GM18870 (cell line): ENCODE results near the gene PLEKHG4B.
"Not testable (repeated sequence)": the region's sequence is repeated elsewhere in the genome, so short reads cannot be mapped to it uniquely, and the experiment has no call there.

Source experiments
- ATAC-seq: cut with Tn5 transposase; IDR thresholded peaks from one replicate; pipeline ENCODE4 v1.9.1; 2021; ENCODE audit warnings: moderate library complexity; ENCODE audit not compliant: unreplicated experiment

PLEKHG4B gene, protein sequence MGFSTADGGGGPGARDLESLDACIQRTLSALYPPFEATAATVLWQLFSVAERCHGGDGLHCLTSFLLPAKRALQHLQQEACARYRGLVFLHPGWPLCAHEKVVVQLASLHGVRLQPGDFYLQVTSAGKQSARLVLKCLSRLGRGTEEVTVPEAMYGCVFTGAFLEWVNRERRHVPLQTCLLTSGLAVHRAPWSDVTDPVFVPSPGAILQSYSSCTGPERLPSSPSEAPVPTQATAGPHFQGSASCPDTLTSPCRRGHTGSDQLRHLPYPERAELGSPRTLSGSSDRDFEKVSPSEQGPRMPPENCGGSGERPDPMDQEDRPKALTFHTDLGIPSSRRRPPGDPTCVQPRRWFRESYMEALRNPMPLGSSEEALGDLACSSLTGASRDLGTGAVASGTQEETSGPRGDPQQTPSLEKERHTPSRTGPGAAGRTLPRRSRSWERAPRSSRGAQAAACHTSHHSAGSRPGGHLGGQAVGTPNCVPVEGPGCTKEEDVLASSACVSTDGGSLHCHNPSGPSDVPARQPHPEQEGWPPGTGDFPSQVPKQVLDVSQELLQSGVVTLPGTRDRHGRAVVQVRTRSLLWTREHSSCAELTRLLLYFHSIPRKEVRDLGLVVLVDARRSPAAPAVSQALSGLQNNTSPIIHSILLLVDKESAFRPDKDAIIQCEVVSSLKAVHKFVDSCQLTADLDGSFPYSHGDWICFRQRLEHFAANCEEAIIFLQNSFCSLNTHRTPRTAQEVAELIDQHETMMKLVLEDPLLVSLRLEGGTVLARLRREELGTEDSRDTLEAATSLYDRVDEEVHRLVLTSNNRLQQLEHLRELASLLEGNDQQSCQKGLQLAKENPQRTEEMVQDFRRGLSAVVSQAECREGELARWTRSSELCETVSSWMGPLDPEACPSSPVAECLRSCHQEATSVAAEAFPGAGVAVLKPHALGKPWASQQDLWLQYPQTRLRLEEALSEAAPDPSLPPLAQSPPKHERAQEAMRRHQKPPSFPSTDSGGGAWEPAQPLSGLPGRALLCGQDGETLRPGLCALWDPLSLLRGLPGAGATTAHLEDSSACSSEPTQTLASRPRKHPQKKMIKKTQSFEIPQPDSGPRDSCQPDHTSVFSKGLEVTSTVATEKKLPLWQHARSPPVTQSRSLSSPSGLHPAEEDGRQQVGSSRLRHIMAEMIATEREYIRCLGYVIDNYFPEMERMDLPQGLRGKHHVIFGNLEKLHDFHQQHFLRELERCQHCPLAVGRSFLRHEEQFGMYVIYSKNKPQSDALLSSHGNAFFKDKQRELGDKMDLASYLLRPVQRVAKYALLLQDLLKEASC (N-terminal part only)

DNA sequence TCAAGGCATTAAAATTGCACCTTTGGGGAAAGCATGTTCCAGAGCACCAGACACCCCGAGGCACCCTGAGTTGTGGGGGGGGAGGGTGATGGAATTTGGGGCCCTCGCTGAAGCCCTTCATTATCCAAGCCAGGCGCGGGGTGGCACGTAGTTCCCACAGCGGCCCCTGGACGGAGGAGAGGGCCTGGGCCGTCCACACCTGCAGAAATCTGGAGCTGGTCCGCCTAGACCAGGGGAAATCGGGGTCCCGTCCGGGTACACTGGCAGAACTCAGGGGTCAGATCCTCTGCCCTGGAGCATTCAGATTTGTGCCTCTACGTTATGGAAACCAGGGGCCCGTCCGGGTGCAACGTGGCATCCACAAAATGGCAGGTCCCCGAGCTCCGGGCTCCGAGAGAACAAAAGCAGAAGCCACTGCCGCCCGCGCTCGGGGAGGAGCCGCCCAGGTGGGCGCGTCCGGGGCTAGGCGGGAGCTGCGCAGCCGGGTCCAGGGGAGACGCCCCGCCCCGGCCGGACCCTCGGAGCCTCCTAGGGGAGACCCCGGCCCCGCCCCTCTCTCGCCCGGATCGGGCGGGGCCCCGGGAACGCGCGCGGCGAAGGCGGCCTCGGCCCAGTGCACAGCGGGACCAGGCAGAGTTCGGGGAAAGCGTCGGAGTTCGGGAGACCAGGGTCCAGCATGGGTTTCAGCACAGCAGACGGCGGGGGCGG lies at the start of gene PLEKHG4B:
PLEKHG4B (plus strand) TSS at position 613 of the 708 bp plus-strand sequence; CDS start at position 677, 64 bp downstream.
- no peak for ATAC-seq

DNA sequence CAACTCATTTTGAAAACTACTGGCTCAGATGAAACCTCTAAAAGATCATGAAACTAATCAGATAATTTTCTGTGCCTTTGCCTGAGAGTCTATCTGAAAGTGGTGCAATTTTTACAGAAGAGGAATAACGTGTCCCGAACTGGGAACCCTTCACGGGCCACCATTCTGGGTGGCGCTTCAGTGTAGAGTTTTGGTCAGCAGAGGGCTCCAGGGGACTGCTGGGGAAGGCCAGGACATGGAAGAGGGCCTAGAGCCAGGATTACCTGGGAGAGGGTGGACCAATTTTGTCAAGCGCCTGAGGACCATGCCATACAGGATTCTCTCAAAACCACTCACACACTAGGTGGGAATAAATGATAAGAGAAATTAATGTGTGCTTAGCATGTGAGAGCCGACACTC lies 49.7 kb upstream of the PLEKHG4B start:
- ATAC-seq, result no peak

DNA sequence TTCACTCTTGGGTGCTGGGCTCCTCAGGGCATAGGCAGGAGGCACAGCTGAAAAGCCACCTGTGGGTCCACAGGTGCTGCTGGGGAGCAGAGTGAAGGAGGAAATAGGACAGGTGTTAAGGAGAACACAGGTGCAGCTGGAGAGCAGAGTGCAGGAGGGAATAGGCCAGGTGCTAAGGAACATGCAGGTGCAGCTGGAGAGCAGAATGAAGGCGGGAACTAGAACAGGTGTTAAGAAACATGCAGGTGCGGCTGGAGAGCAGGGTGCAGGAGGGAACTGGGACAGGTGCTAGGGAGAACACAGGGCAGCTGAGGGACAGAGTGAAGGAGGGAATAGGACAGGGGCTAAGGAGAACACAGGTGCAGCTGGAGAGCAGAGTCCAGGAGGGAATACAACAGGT lies 43.8 kb upstream of the PLEKHG4B start:
- ATAC-seq, result no peak

DNA sequence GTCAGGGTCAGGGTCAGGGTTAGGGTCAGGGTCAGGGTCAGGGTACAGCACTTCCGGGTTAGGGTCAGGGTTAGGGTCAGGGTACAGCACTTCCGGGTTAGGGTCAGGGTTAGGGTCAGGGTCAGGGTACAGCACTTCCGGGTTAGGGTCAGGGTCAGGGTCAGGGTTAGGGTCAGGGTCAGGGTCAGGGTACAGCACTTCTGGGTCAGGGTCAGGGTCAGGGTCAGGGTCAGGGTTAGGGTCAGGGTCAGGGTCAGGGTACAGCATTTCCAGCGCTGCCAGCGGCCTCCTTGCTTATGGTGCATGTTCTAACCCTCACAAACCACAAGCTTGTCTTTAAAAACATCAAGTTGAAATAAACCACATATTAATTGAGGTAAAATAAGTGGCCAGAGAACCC lies 42.4 kb upstream of the PLEKHG4B start:
- not testable (repeated sequence) for ATAC-seq

DNA sequence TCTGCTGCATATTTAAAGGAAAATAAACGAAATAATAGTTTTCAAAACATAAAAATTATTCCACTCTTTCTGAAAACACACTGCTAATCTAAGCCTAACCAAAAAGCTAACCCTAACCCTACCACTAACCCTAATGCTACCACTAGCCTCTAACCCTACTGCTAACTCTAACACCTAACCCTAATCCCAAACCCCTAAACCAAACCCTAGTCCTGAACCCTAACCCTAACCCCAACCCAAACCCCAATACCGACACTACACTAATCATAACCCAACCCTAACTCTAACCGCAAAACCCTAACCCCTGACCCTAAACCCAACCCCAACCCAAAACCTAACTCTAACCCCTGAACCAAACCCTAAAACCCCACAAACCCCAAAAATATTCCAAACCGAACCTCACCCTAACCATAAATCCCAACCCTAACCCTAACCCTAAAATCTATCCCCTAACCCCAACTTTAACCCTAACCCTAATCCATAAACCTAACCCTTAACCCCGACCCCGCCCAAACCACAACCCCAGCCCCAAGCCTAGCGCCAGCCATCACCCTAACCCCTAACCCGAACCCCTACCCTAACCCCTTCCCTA lies 41.9 kb upstream of the PLEKHG4B start:
- ATAC-seq, result no peak

DNA sequence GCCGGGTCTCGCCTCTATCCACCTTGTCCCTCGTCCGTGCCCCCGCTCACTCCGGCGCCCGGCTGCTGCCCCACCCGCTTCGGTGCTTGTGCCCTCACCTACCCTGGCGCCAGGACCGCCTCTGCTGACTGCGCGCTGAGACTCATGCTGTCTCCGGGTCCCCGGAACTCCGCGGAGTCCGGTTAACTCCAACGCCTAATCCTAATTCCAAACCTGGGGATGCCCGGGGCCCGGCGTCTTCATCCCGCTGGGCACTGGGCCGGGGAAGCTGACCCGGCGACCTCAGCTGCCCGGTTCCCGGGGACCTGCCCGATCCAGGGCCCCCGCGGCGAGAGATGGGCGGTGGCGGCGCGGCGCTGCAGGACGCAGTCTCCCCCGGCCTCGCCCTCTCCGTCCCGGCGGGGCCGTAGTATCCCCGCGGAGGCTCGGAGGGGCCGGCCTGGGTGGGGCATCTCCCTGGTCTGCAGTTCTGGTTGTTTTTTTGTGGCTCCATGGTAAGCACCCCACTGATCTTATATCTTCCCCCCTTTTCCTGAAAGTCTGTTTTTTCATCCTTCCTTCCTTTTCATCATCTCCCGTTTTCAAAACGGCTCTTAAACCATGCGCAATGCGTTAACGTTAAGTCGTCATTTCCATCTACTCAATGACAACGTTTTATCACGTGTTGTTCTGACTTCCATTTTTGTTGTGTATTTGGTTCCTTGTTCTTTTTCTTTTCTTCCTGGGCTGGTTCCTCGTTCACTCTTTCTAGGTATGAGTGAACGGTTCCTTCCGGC lies 41.1 kb upstream of the PLEKHG4B start:
- no peak for ATAC-seq

DNA sequence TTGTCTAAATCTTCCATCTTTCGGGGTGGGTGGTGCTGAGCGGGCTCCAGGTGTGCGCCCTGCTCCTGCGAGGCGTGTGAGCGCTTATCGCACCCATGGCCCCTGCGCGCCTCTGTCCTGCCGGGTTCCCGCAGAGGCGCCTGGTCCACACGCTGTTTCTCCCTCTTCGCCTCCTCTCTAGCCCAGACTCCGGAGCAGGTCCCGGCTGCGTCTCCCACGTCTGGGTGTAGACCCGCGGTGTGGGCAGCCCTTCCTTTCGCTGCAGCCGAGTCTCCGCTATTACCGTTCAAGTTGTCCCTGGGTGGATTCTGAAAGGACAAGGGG lies 40.5 kb upstream of the PLEKHG4B start:
- ATAC-seq, result no peak

DNA sequence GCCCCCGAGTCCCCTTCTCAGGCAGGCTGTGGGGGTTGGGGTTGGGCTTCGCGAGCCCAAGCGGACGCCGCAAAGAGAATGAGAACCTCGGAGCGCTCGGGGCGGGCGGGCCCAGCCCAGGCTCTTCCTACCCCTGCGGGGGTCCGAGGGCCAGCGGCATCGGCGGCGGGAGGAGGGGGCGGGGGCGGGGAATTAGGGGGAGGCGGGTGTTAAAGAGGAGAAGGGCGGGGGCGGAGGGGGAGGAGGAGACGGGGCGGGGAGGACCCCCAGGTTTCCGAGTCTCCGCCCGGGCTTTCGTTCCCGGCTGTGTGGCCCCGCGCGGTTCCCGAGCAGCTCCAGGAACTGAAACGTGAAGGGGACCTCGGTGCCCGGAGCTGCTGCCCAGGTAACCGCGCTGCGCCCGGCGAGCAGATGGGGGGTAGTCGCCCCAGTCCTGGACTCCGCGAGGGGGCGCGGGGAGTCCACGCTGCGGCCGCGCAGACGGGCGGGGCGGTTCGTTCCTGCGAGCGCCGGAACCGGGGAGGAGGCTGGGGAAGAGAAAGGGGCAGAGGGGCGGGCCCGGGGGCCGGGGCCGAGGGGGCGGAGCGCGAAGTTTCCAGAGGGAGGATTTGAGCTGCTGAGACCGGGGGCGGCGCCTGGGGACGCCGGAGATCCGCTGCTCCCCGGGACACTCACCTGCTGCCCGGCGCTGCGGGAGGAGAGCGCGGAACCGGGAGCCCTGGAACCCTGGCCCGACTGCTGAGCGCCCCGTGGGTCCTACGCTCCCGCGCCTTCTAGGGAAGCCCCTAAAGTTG lies 38.4 kb upstream of the PLEKHG4B start:
- ATAC-seq, result no peak

DNA sequence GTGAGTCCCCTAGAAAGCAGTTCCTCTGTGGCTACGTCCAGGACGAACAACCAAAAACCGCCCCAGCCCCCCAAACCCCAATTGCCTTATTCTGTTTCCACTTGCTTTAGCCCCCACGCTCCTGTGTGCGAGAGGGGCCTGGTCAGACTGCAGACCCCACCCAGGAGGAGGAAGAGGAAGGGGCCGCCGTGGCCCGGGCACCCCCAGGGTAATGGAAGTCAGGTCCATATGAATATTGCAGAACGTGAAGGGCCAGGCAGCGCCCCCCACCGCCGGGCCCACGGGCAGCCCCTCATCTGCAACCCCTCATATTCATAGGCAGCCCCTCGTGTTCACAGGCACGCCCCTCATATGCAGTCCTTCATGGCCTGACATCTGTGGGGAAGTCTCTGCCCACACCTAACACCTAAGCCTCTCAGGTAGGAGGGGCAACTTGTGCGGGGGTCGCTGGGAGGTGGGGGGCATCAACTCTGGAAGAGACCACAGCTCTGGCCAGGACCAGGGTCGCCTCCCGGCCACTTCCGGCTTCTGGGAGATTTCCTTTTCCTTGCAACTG lies 37.7 kb upstream of the PLEKHG4B start:
- no peak for ATAC-seq

DNA sequence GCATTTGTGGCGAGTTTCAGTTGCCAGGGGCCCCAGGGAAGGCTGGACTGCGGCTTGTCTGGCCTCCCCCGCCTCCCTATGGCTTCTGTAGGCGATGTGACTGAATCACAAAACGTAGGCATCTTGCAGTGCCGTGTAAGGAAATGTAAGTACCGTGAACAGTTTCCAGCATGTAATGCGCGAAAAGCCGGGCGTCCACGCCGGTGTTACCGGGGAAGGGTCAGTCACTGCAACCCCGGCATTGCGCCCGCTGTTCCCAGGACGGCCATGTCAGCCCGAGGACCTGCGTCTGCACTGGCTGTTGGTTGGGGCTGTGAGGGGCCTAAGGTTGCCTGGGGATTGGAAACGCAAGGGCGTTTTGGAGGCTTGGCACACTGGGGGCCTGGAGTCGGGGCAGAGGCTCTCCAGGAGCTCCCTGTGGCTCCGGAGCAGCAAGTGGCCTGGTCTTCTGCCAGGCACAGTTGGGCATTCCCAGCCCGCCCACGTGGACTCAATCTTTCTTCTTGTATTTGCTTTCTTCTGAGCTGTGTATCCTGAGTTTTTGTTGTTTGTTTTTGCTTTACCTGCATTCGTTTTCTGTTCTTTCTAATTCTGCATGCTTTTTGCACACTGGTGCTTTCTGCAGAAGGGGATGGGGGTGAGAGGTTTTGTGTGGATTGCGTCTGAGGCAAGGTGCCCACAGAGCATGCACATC lies 36.9 kb upstream of the PLEKHG4B start:
- no peak for ATAC-seq

DNA sequence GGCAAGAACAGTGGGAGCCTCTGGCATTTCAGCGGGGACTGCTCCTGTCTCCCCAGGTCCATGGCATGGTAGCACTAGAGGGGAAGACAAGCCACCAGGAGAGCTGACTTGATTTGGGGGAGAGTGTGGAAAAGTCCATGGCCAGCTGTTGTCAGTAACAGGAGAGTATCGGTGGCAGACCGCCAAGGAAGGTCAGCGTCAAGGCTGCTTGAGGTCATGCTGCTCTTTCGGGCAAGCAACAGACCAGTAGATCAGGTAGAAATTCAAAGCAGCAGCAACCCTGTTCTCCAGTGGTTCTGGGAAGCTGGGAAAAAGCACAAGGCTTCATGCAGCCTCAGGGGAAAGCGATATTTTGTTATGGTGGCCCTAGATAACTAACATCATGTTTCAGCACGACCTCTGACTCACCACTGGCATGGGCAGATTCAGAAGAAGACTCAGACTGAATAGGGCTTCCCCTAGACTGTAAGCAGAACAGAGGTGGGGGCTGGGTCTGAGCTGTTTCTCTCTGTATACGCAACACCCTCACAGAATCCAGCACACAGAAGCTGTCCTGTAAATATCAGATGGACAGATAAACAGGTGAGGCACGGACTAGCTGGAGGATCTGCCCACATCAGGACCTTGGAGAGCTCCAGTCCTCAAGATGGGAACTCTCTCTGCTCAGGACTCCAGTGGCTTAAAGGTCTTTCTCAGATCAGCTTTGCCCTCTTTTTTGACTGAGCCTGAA lies 35.2 kb upstream of the PLEKHG4B start:
- no peak for ATAC-seq

DNA sequence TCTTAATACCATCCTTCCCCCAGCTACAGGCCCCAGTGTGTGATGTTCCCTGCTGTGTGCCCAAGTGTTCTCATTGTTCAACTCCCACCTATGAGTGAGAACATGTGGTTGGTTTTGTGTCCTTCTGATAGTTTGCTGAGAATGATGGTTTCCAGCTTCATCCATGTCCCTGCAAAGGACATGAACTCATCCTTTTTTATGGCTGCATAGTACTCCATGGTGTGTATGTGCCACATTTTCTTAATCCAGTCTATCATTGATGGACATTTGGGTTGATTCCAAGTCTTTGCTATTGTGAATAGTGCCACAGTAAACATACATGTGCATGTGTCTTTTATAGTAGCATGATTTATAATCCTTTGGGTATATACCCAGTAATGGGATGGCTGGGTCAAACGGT lies 31.7 kb upstream of the PLEKHG4B start:
- ATAC-seq, result not testable (repeated sequence)

DNA sequence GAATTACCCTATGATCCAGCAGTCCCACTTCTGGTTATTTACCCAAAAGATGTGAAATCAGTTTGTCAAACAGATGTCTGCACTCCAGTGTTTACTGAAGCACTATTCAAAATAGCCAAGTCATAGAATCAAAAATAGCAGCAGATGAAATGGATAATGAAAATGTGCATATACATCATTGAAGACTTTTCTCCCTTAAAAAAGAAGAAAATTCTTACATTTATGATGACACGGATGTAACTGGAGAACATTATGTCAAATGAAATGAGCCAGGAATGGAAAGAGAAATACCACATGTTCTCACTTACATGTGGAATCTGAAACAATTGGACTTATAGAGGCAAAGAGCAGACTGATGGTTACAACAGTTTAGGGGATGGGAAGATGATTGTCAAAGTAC lies 21.5 kb upstream of the PLEKHG4B start:
- ATAC-seq, result no peak

DNA sequence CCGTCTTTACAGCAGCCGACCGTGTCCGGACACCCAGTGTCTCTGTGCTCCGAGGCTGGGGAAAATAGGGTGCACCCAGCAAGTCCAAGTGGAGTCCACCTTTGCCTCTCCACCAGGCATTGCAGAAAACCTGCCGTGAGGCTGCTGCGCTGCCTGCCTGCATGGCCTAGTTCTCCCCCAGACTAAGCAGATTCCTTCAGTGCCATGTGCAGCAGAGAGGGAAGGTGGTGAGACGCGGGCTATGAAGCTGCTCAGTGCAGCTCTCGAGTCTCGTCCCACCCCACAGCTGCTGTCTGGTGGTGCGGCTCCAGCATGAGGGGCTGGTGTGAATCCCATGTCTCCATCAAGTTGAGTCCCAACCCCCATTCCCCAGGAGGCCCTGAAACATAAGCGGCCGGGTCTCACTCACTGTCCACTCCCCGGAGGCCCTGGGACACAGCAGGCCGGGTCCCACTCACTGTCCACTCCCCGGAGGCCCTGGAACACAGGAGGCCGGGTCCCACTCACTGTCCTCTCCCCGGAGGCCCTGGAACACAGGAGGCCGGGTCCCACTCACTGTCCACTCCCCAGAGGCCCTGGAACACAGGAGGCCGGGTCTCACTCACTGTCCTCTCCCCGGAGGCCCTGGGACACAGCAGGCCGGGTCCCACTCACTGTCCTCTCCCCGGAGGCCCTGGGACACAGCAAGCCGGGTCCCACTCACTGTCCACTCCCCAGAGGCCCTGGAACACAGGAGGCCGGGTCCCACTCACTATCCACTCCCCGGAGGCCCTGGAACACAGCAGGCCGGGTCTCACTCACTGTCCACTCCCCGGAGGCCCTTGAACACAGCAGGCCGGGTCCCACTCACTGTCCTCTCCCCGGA lies 19.4 kb upstream of the PLEKHG4B start:
- ATAC-seq, result not testable (repeated sequence)

DNA sequence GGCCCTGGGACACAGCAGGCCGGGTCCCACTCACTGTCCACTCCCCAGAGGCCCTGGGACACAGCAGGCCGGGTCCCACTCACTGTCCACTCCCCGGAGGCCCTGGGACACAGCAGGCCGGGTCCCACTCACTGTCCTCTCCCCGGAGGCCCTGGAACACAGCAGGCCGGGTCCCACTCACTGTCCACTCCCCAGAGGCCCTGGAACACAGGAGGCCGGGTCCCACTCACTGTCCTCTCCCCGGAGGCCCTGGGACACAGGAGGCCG lies 18.9 kb upstream of the PLEKHG4B start:
- ATAC-seq, result not testable (repeated sequence)

DNA sequence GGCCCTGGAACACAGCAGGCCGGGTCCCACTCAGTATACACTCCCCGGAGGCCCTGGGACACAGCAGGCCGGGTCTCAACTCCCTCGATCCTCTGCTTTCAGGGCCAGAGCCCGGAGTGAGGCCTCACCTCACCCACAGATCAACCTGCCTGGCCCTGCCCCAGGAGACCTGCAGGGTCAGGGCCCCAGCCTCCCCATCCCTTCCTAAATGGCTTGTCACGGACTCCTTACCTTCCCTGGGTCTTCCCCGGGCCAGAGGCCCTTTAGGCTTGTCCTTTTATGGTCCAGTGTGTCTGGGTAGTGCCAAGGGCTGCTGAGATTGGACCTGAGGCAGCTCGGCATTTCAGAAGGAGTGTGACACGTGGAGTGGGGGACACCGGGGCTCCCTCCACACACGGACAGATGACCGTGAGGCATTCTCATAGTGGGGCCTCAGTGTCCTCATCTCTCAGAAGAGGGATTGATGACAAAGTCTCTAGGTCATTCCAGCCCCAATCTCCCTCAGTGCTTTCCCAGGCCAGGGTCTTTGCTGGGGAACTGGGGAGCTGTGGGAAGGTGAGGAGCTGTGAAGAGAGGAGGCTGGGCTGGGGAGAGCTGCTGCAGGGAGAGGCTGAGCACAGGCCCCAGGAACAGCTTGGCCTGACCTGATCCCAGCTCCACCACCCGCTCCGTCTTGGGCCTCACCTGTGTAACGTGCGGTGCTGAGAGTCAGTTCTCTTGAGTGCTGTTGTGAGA lies 18.0 kb upstream of the PLEKHG4B start:
- no peak for ATAC-seq
